ENCODE measurements around the gene CLEC4G.

CLEC4G gene

GRCh38 chr19:7729831-7730285 is 2.1 kb downstream of the CLEC4G start:
- Mint-ChIP-seq H3K4me1 (peaks cover 34 to 64% of the 10 kb centered on the region in 2 donors), H3K9me3 (peaks cover 4 to 5% of the 10 kb centered on the region in 2 donors), H3K27me3 (peaks cover 13 to 25% of the 10 kb centered on the region in 2 donors), H3K27ac (peak overlapping the region; percentile 93), H3K36me3 (peaks cover 14 to 19% of the 10 kb centered on the region in 2 donors), H3K4me3 (peak overlapping the region; percentile 84 to 90)
- ATAC-seq (replicated peaks) (peak; percentile 60 to 74), DNase-seq (no peak)

GRCh38 chr19:7729211-7729610 is 2.7 kb downstream of the CLEC4G start:
- peaks cover 18 to 19% of the 10 kb centered on the region in 2 donors for H3K36me3 Mint-ChIP-seq
- no peak for DNase-seq
- H3K27ac Mint-ChIP-seq: peak overlapping the region; percentile 93
- peaks cover 32 to 65% of the 10 kb centered on the region in 2 donors for H3K4me1 Mint-ChIP-seq
- H3K9me3 Mint-ChIP-seq: peaks cover 7% of the 10 kb centered on the region in 2 donors
- peak overlapping the region; percentile 84 to 90 for H3K4me3 Mint-ChIP-seq
- peaks cover 13 to 25% of the 10 kb centered on the region in 2 donors for H3K27me3 Mint-ChIP-seq
- ATAC-seq (replicated peaks): peak; percentile 50 to 66

GRCh38 chr19:7725791-7726190 is 6.1 kb downstream of the CLEC4G start:
- Mint-ChIP-seq H3K27me3 (peaks cover 10 to 20% of the 10 kb centered on the region in 2 donors), H3K4me3 (no peak overlapping the region), H3K27ac (peak overlapping the region; percentile 31), H3K4me1 (peaks cover 43 to 81% of the 10 kb centered on the region in 2 donors), H3K36me3 (peaks cover 28 to 30% of the 10 kb centered on the region in 2 donors), H3K9me3 (peaks cover 7 to 10% of the 10 kb centered on the region in 2 donors)
- ATAC-seq (replicated peaks) (no peak), DNase-seq (no peak)

GRCh38 chr19:7722231-7722651 is 9.7 kb downstream of the CLEC4G start:
- Mint-ChIP-seq H3K27me3 (no peaks in the 10 kb centered on the region), H3K4me1 (peaks cover 41 to 83% of the 10 kb centered on the region in 2 donors), H3K36me3 (peaks cover 14 to 22% of the 10 kb centered on the region in 2 donors), H3K9me3 (peaks cover 6 to 7% of the 10 kb centered on the region in 2 donors), H3K27ac (peak overlapping the region; percentile 39), H3K4me3 (peak overlapping the region in 1 of 2 donors; percentile 3)
- ATAC-seq (replicated peaks) (peak; percentile 86 to 87), DNase-seq (peak; percentile 74)

GRCh38 chr19:7720351-7720750 is 11.6 kb downstream of the CLEC4G start:
- H3K27ac Mint-ChIP-seq: peak overlapping the region; percentile 44
- H3K27me3 Mint-ChIP-seq: no peaks in the 10 kb centered on the region

GRCh38 chr19:7718668-7719067 is 13.2 kb downstream of the CLEC4G start:
- peaks cover 45 to 88% of the 10 kb centered on the region in 2 donors for H3K4me1 Mint-ChIP-seq
- peak overlapping the region; percentile 62 to 63 for H3K4me3 Mint-ChIP-seq
- H3K36me3 Mint-ChIP-seq: peaks cover 12 to 22% of the 10 kb centered on the region in 2 donors
- peak; percentile 52 to 61 for ATAC-seq (replicated peaks)
- H3K9me3 Mint-ChIP-seq: peaks cover 0 to 6% of the 10 kb centered on the region in 2 donors
- H3K27me3 Mint-ChIP-seq: no peaks in the 10 kb centered on the region
- DNase-seq: no peak
- H3K27ac Mint-ChIP-seq: peak overlapping the region; percentile 96

More at GRCh38 chr19:7720351-7720750, 11.6 kb downstream of the CLEC4G start:
- no peak for DNase-seq
- no peak overlapping the region for H3K4me3 Mint-ChIP-seq
- peaks cover 7 to 9% of the 10 kb centered on the region in 2 donors for H3K9me3 Mint-ChIP-seq
- H3K36me3 Mint-ChIP-seq: peaks cover 17 to 31% of the 10 kb centered on the region in 2 donors
- no peak for ATAC-seq (replicated peaks)
- H3K4me1 Mint-ChIP-seq: peaks cover 39 to 88% of the 10 kb centered on the region in 2 donors

- no peak for ATAC-seq (replicated peaks)
- Mint-ChIP-seq H3K4me1 (peaks cover 35 to 74% of the 10 kb centered on the region in 2 donors), H3K4me3 (no peak overlapping the region), H3K27ac (no peak overlapping the region), H3K27me3 (no peaks in the 10 kb centered on the region), H3K9me3 (peaks cover 0 to 6% of the 10 kb centered on the region in 2 donors), H3K36me3 (peaks cover 6 to 17% of the 10 kb centered on the region in 2 donors)
- no peak for DNase-seq
These were observed 15.1 kb downstream of the CLEC4G start for GRCh38 chr19:7716762-7717161.

- H3K4me3 Mint-ChIP-seq: peak overlapping the region; percentile 13 to 64
- peaks cover 37 to 76% of the 10 kb centered on the region in 2 donors for H3K4me1 Mint-ChIP-seq
- H3K9me3 Mint-ChIP-seq: peaks cover 2 to 8% of the 10 kb centered on the region in 2 donors
- ATAC-seq (replicated peaks) (no peak), DNase-seq (no peak)
- H3K27me3 Mint-ChIP-seq: no peaks in the 10 kb centered on the region
- H3K27ac Mint-ChIP-seq: peak overlapping the region; percentile 85
- peaks cover 7 to 19% of the 10 kb centered on the region in 2 donors for H3K36me3 Mint-ChIP-seq
These were observed 16.2 kb downstream of the CLEC4G start for GRCh38 chr19:7715671-7716070.

GRCh38 chr19:7710616-7711015 is 21.3 kb downstream of the CLEC4G start:
- Mint-ChIP-seq H3K27me3 (no peaks in the 10 kb centered on the region), H3K9me3 (peaks cover 7 to 12% of the 10 kb centered on the region in 2 donors), H3K36me3 (peaks cover 12 to 24% of the 10 kb centered on the region in 2 donors), H3K27ac (peak overlapping the region; percentile 99), H3K4me1 (peaks cover 52 to 83% of the 10 kb centered on the region in 2 donors), H3K4me3 (peak overlapping the region; percentile 3 to 14)
- ATAC-seq (replicated peaks) (peak in 1 of 2 donors; percentile 1), DNase-seq (no peak)

GRCh38 chr19:7709932-7710460 is 21.9 kb downstream of the CLEC4G start:
- peaks cover 7 to 12% of the 10 kb centered on the region in 2 donors for H3K9me3 Mint-ChIP-seq
- H3K27me3 Mint-ChIP-seq: no peaks in the 10 kb centered on the region
- DNase-seq (peak; percentile 70), ATAC-seq (replicated peaks) (peak; percentile 29 to 30)
- peaks cover 12 to 25% of the 10 kb centered on the region in 2 donors for H3K36me3 Mint-ChIP-seq
- H3K4me1 Mint-ChIP-seq: peaks cover 52 to 83% of the 10 kb centered on the region in 2 donors
- H3K27ac Mint-ChIP-seq: peak overlapping the region; percentile 99
- H3K4me3 Mint-ChIP-seq: peak overlapping the region; percentile 3 to 14

- H3K4me3 Mint-ChIP-seq: peak overlapping the region; percentile 42 to 60
- DNase-seq: no peak
- H3K27ac Mint-ChIP-seq: peak overlapping the region; percentile 99
- no peak for ATAC-seq (replicated peaks)
- H3K36me3 Mint-ChIP-seq: peaks cover 20 to 41% of the 10 kb centered on the region in 2 donors
- H3K4me1 Mint-ChIP-seq: peaks cover 68 to 94% of the 10 kb centered on the region in 2 donors
- peaks cover 10 to 14% of the 10 kb centered on the region in 2 donors for H3K9me3 Mint-ChIP-seq
- H3K27me3 Mint-ChIP-seq: no peaks in the 10 kb centered on the region
These were observed 24.9 kb downstream of the CLEC4G start for GRCh38 chr19:7706955-7707456.

GRCh38 chr19:7706188-7706954 is 25.5 kb downstream of the CLEC4G start:
- Mint-ChIP-seq H3K4me3 (peak overlapping the region; percentile 42 to 60), H3K27me3 (no peaks in the 10 kb centered on the region), H3K36me3 (peaks cover 26 to 47% of the 10 kb centered on the region in 2 donors), H3K9me3 (peaks cover 10 to 14% of the 10 kb centered on the region in 2 donors), H3K27ac (peak overlapping the region; percentile 99), H3K4me1 (peaks cover 72 to 100% of the 10 kb centered on the region in 2 donors)
- no peak for DNase-seq
- ATAC-seq (replicated peaks): no peak

- DNase-seq: peak; percentile 94
- H3K27me3 Mint-ChIP-seq: no peaks in the 10 kb centered on the region
- peak overlapping the region; percentile 99 for H3K27ac Mint-ChIP-seq
- ATAC-seq (replicated peaks): peak; percentile 56 to 69
- H3K9me3 Mint-ChIP-seq: peaks cover 9 to 11% of the 10 kb centered on the region in 2 donors
- H3K36me3 Mint-ChIP-seq: peaks cover 32 to 52% of the 10 kb centered on the region in 2 donors
- H3K4me1 Mint-ChIP-seq: peaks cover 68 to 100% of the 10 kb centered on the region in 2 donors
- peak overlapping the region; percentile 42 to 52 for H3K4me3 Mint-ChIP-seq
These were observed 26.3 kb downstream of the CLEC4G start for GRCh38 chr19:7705387-7706187.

All from stimulated activated naive B cell treated with anti-CD40 and anti-IgM and Interleukin-4, amounts not matched to agents 10 μg/mL and 1 μg/mL and 100 μg/mL, for 72 hours (primary cell).